Daoy (cell line): ENCODE data around the gene HSPA1A. TPM values are rescaled to one million over a fixed set of nuclear protein-coding genes. Genes with fewer than 3 reads are reported as not detected.
"Not testable (repeated sequence)": the region's sequence is repeated elsewhere in the genome, so short reads cannot be mapped to it uniquely, and the experiment has no call there.

Experiments used
- DNase-seq: peaks from one replicate; pipeline ENCODE4 v3.0.0-alpha.2; 2015; ENCODE audit warnings: low read depth
- total RNA-seq: library from RNA; depleted of rRNA; stranded (reverse); fragments of >200 nt; shearing (Covaris generic); gene quantifications from 2 replicates; pipeline ENCODE4 v1.2.3, GENCODE V29; 2014

The HSPA1A gene
- total RNA-seq, 1 experiment from 2014 or later = 171 TPM

DNA sequence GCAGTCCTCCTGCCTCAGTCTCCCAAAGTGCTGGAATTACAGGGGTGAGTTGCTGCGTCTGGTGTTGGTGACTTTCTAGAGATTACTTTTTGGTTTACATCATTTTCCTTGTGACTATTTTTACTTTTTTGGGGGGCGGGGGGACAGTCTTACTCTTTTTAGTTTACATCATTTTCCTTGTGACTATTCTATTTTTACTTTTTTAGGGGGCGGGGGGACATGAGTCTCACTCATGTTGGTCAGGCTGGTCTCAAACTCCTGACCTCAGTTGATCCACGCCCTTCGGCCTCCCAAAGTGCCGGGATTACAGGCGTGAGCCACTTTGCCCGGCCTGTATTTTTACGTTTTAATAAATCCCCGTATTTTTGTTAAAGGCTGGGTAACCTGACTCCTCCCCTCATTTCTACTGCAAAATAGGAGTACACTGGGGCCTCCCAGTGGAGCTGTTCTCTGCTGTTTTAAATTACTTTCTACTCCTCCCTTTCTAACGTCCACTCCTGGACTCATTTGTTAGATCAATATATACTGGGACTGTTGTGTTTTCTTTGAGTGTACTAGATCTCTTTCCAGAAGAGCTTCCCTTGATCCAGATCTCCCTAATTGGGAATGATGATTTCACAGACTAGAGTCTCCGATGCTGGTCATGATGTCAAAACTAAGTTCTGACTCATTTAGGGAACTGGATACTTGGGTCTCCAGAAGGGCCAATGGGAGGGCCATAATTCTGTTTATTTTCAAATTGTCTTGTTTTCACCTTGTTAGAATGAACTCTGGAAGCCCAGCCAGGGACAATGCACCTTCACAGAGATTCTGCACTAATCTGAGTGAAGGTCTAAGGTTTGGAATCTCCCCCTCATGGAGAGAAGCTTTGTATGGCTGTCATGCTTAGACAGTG lies 21.4 kb downstream of the HSPA1A start:
- DNase-seq = no peak

GRCh38 chr6:31837369-31838113 lies 22.2 kb downstream of the HSPA1A start:
- DNase-seq = no peak

DNA sequence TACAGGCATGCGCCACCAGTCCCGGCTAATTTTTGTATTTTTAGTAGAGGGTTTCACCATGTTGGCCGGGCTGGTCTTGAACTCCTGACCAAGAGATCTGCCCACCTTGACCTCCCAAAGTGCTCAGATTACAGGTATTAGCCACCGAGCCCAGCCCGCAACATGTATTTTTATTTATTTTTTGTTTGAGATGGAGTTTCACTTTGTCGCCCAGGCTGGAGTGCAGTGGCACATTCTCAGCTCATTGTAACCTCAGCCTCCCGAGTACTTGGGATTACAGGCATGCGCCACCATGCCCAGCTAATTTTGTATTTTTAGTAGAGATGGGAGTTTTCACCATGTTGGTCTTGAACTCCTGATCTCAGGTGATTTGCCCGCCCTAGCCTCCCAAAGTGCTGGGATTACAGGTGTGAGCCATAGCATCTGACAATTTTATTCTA lies 22.8 kb downstream of the HSPA1A start:
- DNase-seq = not testable (repeated sequence)

- no peak for DNase-seq
Observed at GRCh38 chr6:31838968-31839367, 23.6 kb downstream of the HSPA1A start.

- not testable (repeated sequence) for DNase-seq
Observed at GRCh38 chr6:31839779-31840126, 24.4 kb downstream of the HSPA1A start.

DNA sequence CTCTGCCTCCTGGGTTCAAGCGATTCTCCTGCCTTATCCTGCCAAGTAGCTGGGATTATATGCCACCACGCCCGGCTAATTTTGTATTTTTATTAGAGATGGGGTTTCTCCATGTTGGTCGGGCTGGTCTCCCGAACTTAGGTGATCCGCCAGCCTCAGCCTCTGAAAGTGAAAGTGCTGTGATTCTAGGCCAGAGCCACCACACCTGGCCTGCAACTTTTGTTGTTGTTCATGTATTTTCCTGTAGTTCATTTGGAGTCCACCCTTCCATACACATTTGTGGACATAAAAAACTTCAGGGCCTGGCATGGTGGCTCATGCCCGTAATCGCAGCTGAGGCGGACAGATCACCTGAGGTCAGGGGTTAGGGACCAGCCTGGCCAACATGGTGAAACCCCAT lies 26.7 kb downstream of the HSPA1A start:
- no peak for DNase-seq

- no peak for DNase-seq
Observed at GRCh38 chr6:31844507-31844906, 29.2 kb downstream of the HSPA1A start.

- DNase-seq = no peak
Observed at GRCh38 chr6:31847276-31847978, 32.1 kb downstream of the HSPA1A start.

- DNase-seq = no peak
Observed at GRCh38 chr6:31850765-31851484, 35.6 kb downstream of the HSPA1A start.

- no peak for DNase-seq
Observed at GRCh38 chr6:31851485-31851832, 36.1 kb downstream of the HSPA1A start.

GRCh38 chr6:31851980-31852718 lies 36.8 kb downstream of the HSPA1A start:
- not testable (repeated sequence) for DNase-seq

GRCh38 chr6:31857774-31858173 lies 42.4 kb downstream of the HSPA1A start:
- DNase-seq = not testable (repeated sequence)

GRCh38 chr6:31858707-31859106 lies 43.4 kb downstream of the HSPA1A start:
- DNase-seq = no peak

DNA sequence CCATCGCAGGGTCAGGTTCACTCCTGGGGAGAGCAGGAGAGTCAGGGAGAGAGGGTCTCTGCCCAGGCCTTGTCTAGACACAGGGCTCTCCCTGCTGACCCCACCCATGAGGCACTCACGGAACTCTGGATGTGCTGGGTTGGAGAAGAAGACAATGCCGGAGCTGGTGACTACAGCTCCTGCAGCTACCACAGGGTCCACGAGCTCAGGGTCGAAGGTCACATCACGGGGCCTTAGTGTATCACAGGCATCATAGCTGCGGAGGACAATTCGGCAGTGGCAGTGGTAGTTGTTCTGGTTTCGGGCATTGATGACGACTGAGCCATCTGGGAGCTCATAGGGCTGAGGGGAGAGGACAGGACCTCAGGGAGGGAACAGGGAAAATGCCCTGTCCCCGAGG lies 44.6 kb downstream of the HSPA1A start:
- no peak for DNase-seq

GRCh38 chr6:31860349-31860748 lies 45.0 kb downstream of the HSPA1A start:
- no peak for DNase-seq

GRCh38 chr6:31861150-31861549 lies 45.8 kb downstream of the HSPA1A start:
- DNase-seq = no peak

DNA sequence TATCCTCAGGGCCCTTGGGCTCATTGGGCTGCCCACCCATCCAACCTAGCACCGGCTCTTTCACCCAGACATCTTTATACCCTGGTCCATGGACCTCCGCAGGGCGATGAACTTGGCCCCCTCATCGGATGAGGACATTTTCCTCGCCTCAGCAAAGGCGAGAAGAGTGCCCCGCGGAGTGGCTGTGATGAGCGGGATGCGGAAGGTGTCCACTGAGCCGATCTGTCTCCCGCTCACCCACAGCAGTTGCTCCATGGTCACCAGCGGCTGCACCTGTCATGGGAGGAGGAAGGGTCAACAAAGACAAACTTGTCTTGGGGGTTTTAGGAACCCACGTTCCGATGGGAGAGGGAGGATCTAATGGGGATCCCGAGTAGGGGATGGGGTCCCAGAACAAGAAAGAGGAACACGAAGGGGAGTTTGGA lies 46.6 kb downstream of the HSPA1A start:
- DNase-seq = no peak

- DNase-seq = peak; percentile 100
Observed at GRCh38 chr6:31862344-31863235, 47.2 kb downstream of the HSPA1A start, which contains the start of gene NEU1. NEU1 (minus strand) TSS chr6:31862821; CDS start chr6:31862776, 45 bp downstream.

- DNase-seq = not testable (repeated sequence)
Observed at GRCh38 chr6:31864123-31864562, 48.8 kb downstream of the HSPA1A start.

DNA sequence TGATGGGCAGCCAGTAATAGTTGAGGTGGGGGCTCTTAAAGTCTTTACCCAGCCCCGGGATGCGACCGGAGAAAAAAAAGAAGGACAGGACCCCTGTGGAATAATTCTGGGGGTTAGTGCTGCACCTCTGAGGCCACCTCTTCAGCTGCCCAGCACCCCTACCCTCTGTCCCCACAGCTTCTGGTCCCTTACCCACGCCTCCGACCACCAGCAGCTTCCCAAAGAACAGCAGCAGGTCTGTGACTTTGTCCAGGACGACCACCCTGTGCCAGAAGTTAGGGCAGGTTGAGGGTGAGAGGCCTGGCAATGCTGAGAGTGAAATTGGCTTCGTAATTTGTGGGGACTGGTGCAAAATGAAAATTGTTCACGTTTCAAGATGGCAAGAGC lies 49.5 kb downstream of the HSPA1A start:
- no peak for DNase-seq
